Fibroblast of skin of back (primary cell): ENCODE data around the gene SBK1.
"Not testable (repeated sequence)": the region's sequence is repeated elsewhere in the genome, so short reads cannot be mapped to it uniquely, and the experiment has no call there.

ENCODE experiments used
- DNase-seq: peaks from one replicate; pipeline ENCODE4 v3.0.0-alpha.2; 2013

SBK1 gene

DNA sequence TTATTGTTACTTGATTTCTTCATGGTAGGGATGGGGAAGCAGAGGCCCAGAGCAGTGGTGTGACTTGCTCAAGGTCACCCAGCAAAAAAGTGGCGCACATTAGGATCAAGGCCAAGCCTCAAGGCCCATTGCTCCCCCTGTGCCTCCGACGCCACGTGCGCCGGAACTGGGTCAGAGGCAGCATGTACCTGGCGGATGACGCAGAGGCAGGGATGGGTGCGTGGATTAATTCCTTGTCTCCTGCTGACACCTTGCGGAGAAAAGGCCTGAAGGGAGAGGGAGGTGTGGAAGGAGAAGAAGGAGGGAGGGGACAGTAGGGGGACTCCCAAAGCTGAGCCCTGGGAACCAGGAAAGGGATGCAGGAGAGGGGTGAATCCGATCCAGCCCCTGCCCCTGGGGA lies 18.5 kb downstream of the SBK1 start:
- no peak for DNase-seq

- DNase-seq, result no peak
These were observed 19.1 kb downstream of the SBK1 start for GRCh38 chr16:28311413-28311812.

GRCh38 chr16:28311913-28312312 lies 19.6 kb downstream of the SBK1 start:
- DNase-seq, result no peak

GRCh38 chr16:28312327-28312726 lies 20.0 kb downstream of the SBK1 start:
- no peak for DNase-seq

DNA sequence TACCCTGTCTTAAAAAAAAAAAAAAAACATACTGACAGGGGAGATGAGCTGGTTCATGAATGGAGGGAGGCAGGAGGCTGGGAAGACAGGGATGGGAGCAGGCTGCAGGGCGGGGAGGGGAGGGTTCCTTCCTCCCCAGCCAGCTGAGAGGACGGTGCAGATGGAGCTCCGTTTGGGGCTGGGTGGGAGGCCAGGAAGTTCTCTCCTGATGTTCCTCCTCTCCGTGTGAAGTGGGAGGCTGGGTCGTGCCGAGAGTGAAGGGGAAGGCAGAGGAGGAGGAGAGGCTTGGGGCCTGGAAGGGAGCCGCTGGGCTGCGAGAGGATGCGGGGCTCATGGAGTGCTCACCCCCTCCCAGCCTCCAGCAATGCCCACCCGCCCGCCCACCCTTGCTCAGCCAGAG lies 21.3 kb downstream of the SBK1 start:
- DNase-seq, result no peak

GRCh38 chr16:28316054-28316453 lies 23.7 kb downstream of the SBK1 start:
- no peak for DNase-seq

GRCh38 chr16:28317040-28317880 lies 24.9 kb downstream of the SBK1 start:
- peak; percentile 50 for DNase-seq

GRCh38 chr16:28318042-28318744 lies 25.9 kb downstream of the SBK1 start:
- DNase-seq, result no peak

GRCh38 chr16:28319476-28320022 lies 27.2 kb downstream of the SBK1 start:
- no peak for DNase-seq

GRCh38 chr16:28320023-28320561 lies 27.8 kb downstream of the SBK1 start:
- no peak for DNase-seq

- DNase-seq, result no peak
These were observed 28.4 kb downstream of the SBK1 start for GRCh38 chr16:28320741-28321140.

GRCh38 chr16:28321700-28322411 lies 29.5 kb downstream of the SBK1 start:
- DNase-seq, result peak; percentile 9

- no peak for DNase-seq
These were observed 32.0 kb downstream of the SBK1 start for GRCh38 chr16:28324235-28324886.

DNA sequence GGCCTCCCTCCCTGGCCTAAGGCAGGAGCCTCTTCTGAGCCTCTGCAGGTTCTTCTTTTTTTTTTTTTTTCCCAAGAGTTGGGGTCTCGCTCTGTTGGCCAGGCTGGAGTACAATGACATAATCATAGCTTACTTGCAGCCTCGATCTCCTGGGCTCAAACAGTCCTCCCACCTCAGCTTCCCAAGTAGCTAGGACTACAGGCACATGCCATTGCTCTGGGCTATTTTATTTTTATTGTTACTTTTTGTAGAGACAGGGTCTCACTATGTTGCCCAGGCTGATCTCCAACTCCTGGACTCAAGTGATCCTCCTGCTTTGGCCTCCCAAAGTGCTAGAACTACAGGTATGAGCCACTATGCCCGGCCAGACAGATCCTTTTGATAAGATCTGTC lies 32.6 kb downstream of the SBK1 start:
- no peak for DNase-seq

- peak; percentile 51 for DNase-seq
These were observed 34.7 kb downstream of the SBK1 start for GRCh38 chr16:28326881-28327610.

DNA sequence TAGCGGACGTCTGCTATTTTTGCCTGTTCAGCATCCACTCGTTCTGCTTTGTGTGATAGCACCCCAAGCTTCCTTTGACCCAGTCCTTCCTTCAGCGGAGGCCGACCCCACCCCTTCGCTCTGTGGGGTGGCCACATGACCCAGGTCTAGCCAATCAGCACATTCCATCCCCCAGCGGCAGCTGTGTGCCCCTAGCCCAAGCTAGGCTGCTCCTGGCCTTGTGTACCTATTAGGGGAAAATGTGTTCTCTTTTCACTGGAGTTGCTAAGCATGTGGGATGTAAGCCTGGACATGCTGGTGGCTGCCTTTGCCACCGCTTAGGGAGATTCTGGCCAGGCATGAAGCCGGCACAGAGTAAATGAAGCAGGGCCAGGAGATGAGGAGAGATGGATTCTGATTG lies 37.9 kb downstream of the SBK1 start:
- DNase-seq, result not testable (repeated sequence)

GRCh38 chr16:28330981-28331380 lies 38.7 kb downstream of the SBK1 start:
- not testable (repeated sequence) for DNase-seq

DNA sequence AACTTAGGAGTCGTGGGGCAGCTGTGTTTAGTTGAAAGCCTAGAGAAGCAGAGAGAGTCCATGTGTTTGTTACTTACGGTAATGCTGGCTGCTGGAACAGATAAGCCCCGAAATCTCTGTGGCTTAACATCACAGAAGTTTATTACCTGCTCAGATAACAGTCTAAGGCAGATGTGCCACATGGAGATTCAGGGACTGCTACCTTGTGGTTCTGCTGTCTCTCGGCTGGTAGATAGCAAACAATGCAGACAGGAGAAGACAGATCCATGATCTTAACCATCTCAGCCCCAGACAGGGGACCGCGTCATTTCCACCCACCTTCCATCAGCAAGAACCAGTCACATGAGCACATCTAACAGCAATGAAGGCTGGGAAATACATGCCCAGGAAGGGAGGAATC lies 40.3 kb downstream of the SBK1 start:
- DNase-seq, result not testable (repeated sequence)

- DNase-seq, result not testable (repeated sequence)
These were observed 43.4 kb downstream of the SBK1 start for GRCh38 chr16:28335678-28336077.

- not testable (repeated sequence) for DNase-seq
These were observed 44.8 kb downstream of the SBK1 start for GRCh38 chr16:28336940-28337710.

GRCh38 chr16:28338230-28338629 lies 45.9 kb downstream of the SBK1 start:
- DNase-seq, result not testable (repeated sequence)
